C4-2B (cell line): ENCODE data around the gene UBP1.
"Not testable (repeated sequence)": the region's sequence is repeated elsewhere in the genome, so short reads cannot be mapped to it uniquely, and the experiment has no call there.

ENCODE experiments used
- H3K27ac ChIP-seq: fragments of 450-650 bp; 2 replicates; pipeline ENCODE4 v1.5.1; 2017
- CTCF ChIP-seq: fragments of 450-650 bp; conservative IDR thresholded peaks from 2 replicates; pipeline ENCODE4 v1.5.1; 2017; ENCODE audit warnings: mild to moderate bottlenecking
- ZFX ChIP-seq: fragments of 450-650 bp; IDR thresholded peaks from 2 replicates; pipeline ENCODE4 v1.6.1; 2017

The UBP1 gene

GRCh38 chr3:33461097-33461496, 20.9 kb upstream of the UBP1 start:
- TF ChIP-seq ZFX (no peak), CTCF (no peak)
- H3K27ac ChIP-seq: no peak overlapping the region

GRCh38 chr3:33459577-33459976, 19.4 kb upstream of the UBP1 start:
- not testable (repeated sequence) for H3K27ac ChIP-seq

GRCh38 chr3:33458446-33458845, 18.2 kb upstream of the UBP1 start:
- TF ChIP-seq CTCF: no peak
- TF ChIP-seq ZFX: no peak
- no peak overlapping the region for H3K27ac ChIP-seq

DNA sequence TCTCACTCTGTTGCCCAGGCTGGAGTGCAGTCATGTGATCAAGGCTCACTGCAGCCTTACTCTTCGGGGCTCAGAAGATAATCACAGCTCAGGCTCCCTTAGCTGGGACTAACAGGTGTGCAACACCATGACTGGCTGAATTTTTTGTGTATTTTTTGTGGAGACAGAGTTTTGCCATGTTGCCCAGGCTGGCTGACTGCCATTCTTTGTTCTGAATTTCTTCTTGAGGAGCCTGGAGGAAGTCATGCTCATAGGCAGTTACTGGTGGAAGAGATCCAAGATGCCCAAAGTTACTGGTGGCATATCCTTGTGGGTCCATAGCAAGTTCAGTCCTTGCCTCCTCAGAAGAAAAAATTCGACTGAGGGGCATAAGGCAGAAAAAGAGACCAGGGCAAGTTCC, 16.6 kb upstream of the UBP1 start:
- TF ChIP-seq ZFX (no peak), CTCF (no peak)
- H3K27ac ChIP-seq: peak overlapping the region; percentile 5; the same call in 1 of the 2 replicates

DNA sequence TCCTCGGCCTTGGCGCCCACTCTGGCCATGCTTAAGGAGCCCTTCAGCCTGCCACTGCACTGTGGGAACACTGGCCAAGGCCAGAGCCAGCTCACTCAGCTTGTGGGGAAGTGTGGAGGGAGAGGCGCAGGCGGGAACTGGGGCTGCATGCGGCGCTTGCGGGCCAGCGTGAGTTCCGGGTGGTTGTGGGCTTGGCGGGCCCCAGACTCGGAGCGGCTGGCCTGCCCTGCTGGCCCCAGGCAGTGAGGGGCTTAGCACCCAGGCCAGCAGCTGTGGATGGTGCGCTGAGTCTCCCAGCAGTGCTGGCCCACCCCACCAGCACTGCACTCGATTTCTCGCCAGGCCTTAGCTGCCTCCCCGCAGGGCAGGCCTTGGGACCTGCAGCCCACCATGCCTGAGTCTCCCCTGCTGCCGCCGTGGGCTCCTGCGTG, 13.1 kb upstream of the UBP1 start:
- H3K27ac ChIP-seq: no peak overlapping the region

DNA sequence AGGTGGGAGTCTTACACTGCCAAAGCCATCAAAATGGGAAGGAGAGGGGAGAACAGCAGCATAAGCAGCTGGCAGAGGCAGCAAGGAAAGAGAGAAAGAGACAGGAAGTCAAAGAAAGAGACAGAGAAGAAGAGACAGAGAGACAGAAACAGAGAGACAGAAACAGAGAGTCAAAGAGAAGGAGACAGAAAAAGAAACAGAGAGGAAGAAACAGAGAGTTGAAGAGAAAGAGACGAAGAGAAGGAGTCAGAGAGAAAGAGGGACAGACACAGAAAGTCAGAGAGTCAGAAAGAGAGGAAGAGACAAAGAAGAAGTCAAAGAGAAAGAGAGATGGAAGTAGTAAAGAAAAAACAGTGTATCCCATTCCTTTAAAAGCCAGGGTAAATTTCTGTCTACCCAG, 11.8 kb upstream of the UBP1 start:
- not testable (repeated sequence) for H3K27ac ChIP-seq

More for the DNA sequence above, 13.1 kb upstream of the UBP1 start:
- no peak for TF ChIP-seq CTCF
- no peak for TF ChIP-seq ZFX

GRCh38 chr3:33447958-33448357, 7.8 kb upstream of the UBP1 start:
- TF ChIP-seq CTCF (no peak), ZFX (no peak)
- no peak overlapping the region for H3K27ac ChIP-seq

GRCh38 chr3:33447256-33447625, 7.0 kb upstream of the UBP1 start:
- H3K27ac ChIP-seq: not testable (repeated sequence)

DNA sequence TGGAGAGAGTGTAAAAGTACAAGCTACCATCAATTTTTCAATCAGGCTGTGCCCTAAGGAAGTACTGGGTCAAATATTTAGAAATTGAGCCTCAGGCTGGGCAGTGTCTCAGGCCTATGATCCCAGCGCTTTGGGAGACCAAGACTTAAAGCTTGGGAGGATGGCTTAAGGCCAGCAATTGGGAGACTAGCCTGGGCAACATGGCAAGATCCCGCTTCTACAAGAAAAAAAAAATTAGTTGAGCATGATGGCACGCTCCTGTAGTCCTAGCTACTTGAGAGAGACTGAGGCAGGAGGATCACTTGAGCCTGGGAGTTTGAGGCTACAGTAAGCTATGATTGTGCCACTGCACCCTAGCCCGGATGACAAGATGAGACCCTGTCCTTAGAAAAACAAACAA, 2.0 kb upstream of the UBP1 start:
- no peak overlapping the region for H3K27ac ChIP-seq
- TF ChIP-seq ZFX (no peak), CTCF (no peak)
